HepG2 (cell line): ENCODE data around the gene GAS5. TPM values are rescaled to one million over a fixed set of nuclear protein-coding genes. Genes with fewer than 3 reads are reported as not detected.

Experiments used
- AHDC1 ChIP-seq: sonication (generic); formaldehyde crosslinking; IDR thresholded peaks from 2 replicates; pipeline ENCODE4 v1.5.1; 2020; ENCODE audit warnings: mild to moderate bottlenecking, missing genetic modification reagents, borderline replicate concordance
- FOXP1 ChIP-seq, 2 experiments: fragments of 450-650 bp in 1 of 2; IDR thresholded peaks; 2 replicates each; pipeline ENCODE4 v1.6.1; 2017 to 2018; ENCODE audit warnings: antibody characterized with exemption in 1 of 2
- HNF1A ChIP-seq, 2 experiments: sonication (generic) in 1 of 2; formaldehyde crosslinking in 1 of 2; IDR thresholded peaks; 2 replicates each; pipeline versions ENCODE4 v1.4.0 to v1.6.1; 2016 to 2020; ENCODE audit warnings: borderline replicate concordance in 1 of 2, low read depth in 1 of 2, mild to moderate bottlenecking in 1 of 2, missing genetic modification reagents in 1 of 2
- NR2C2 ChIP-seq: sonication (generic); formaldehyde crosslinking; IDR thresholded peaks from 2 replicates; pipeline ENCODE4 v1.4.0; 2020; ENCODE audit warnings: missing genetic modification reagents, mild to moderate bottlenecking, moderate library complexity, borderline replicate concordance
- ZBTB20 ChIP-seq: sonication (generic); formaldehyde crosslinking; IDR thresholded peaks from 2 replicates; pipeline ENCODE4 v1.8.1; 2023; ENCODE audit warnings: missing genetic modification reagents, low read depth, mild to moderate bottlenecking, borderline replicate concordance
- ZNF232 ChIP-seq: sonication (generic); formaldehyde crosslinking; IDR thresholded peaks from 2 replicates; pipeline ENCODE4 v1.4.0; 2020; ENCODE audit warnings: missing genetic modification reagents, borderline replicate concordance
- ZNF362 ChIP-seq: sonication (generic); formaldehyde crosslinking; IDR thresholded peaks from 2 replicates; pipeline ENCODE4 v1.4.0; 2020; ENCODE audit warnings: missing genetic modification reagents, mild to moderate bottlenecking, borderline replicate concordance
- polyA plus RNA-seq, 8 experiments: library from polyadenylated mRNA; depleted of rRNA in 3 of 8; stranded (reverse) in 7 of 8; unstranded in 1 of 8; fragments of >200 nt; fragmentation: Illumina TruSeq in 4 of 8; extraction: Trizol in 4 of 8; gene quantifications; 2 replicates each; pipeline versions ENCODE4 v1.2.1 to v1.2.3, GENCODE V29; 2011 to 2016; ENCODE audit warnings: low read depth in 4 of 8, missing spikeins in 1 of 8, mixed read lengths in 1 of 8; ENCODE audit not compliant: insufficient read depth in 1 of 8
- total RNA-seq, 5 experiments: library from RNA; depleted of rRNA; stranded (reverse); fragments of >200 nt; fragmentation: Illumina TruSeq; extraction: Trizol; gene quantifications; 2 replicates each; pipeline ENCODE4 v1.2.3, GENCODE V29; 2016; ENCODE audit warnings: low read depth in 1 of 5
- TF ChIP-seq, protein P1 (sequence below): sonication (generic); formaldehyde crosslinking; IDR thresholded peaks from 2 replicates; pipeline ENCODE4 v1.4.0; 2020; ENCODE audit warnings: missing genetic modification reagents, borderline replicate concordance
- TF ChIP-seq, protein P2 (sequence below): sonication (generic); formaldehyde crosslinking; IDR thresholded peaks from 2 replicates; pipeline ENCODE4 v1.4.0; 2020; ENCODE audit warnings: mild to moderate bottlenecking, missing genetic modification reagents, borderline replicate concordance

GAS5 gene
- total and polyA plus RNA-seq, 2 of the 13 experiments (the other 11 are each of a cell fraction or from before 2014, with no cell fraction given) = 352 to 738 TPM

GRCh38 chr1:173824315-173825081 is 43.3 kb downstream of the GAS5 start, which contains the start of the genes CENPL and DARS2 (continued):
- TF ChIP-seq AHDC1 (CRISPR knock-in tag) (no peak; the same call in 1 of the 2 replicates), FOXP1 (IDR thresholded peaks at IDR 0.05) (no peak), FOXP1 (CRISPR knock-in tag; IDR thresholded peaks at IDR 0.05) (no peak), ZBTB20 (CRISPR knock-in tag) (no peak), NR2C2 (CRISPR knock-in tag) (peak; percentile 93), ZNF232 (CRISPR knock-in tag) (no peak), HNF1A (IDR thresholded peaks at IDR 0.05; ENCODE audit: low read depth) (no peak), HNF1A (CRISPR knock-in tag; IDR thresholded peaks at IDR 0.05; ENCODE audit: borderline replicate concordance) (no peak), ZNF362 (CRISPR knock-in tag) (no peak)
- TF ChIP-seq, protein P1, sequence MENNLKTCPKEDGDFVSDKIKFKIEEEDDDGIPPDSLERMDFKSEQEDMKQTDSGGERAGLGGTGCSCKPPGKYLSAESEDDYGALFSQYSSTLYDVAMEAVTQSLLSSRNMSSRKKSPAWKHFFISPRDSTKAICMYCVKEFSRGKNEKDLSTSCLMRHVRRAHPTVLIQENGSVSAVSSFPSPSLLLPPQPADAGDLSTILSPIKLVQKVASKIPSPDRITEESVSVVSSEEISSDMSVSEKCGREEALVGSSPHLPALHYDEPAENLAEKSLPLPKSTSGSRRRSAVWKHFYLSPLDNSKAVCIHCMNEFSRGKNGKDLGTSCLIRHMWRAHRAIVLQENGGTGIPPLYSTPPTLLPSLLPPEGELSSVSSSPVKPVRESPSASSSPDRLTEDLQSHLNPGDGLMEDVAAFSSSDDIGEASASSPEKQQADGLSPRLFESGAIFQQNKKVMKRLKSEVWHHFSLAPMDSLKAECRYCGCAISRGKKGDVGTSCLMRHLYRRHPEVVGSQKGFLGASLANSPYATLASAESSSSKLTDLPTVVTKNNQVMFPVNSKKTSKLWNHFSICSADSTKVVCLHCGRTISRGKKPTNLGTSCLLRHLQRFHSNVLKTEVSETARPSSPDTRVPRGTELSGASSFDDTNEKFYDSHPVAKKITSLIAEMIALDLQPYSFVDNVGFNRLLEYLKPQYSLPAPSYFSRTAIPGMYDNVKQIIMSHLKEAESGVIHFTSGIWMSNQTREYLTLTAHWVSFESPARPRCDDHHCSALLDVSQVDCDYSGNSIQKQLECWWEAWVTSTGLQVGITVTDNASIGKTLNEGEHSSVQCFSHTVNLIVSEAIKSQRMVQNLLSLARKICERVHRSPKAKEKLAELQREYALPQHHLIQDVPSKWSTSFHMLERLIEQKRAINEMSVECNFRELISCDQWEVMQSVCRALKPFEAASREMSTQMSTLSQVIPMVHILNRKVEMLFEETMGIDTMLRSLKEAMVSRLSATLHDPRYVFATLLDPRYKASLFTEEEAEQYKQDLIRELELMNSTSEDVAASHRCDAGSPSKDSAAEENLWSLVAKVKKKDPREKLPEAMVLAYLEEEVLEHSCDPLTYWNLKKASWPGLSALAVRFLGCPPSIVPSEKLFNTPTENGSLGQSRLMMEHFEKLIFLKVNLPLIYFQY (CRISPR knock-in tag) = no peak
- TF ChIP-seq, protein P2, sequence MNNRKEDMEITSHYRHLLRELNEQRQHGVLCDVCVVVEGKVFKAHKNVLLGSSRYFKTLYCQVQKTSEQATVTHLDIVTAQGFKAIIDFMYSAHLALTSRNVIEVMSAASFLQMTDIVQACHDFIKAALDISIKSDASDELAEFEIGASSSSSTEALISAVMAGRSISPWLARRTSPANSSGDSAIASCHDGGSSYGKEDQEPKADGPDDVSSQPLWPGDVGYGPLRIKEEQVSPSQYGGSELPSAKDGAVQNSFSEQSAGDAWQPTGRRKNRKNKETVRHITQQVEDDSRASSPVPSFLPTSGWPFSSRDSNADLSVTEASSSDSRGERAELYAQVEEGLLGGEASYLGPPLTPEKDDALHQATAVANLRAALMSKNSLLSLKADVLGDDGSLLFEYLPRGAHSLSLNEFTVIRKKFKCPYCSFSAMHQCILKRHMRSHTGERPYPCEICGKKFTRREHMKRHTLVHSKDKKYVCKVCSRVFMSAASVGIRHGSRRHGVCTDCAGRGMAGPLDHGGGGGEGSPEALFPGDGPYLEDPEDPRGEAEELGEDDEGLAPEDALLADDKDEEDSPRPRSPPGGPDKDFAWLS (CRISPR knock-in tag) = no peak
